Cerebellar cortex (tissue), 1 donor: ENCODE measurements around the gene PLA2G4F.

Source experiments
- DNase-seq: peaks from one replicate; pipeline ENCODE4 v3.0.0-alpha.2; 2015; ENCODE audit warnings: low spot score

Gene PLA2G4F

GRCh38 chr15:42131826-42132806 is 24.3 kb downstream of the PLA2G4F start:
- DNase-seq, result peak; percentile 23

GRCh38 chr15:42131006-42131405 is 25.4 kb downstream of the PLA2G4F start:
- DNase-seq, result no peak

- DNase-seq, result no peak
Observed at GRCh38 chr15:42130246-42130986, 26.0 kb downstream of the PLA2G4F start.

- DNase-seq, result no peak
Observed at GRCh38 chr15:42129364-42129763, 27.1 kb downstream of the PLA2G4F start.

- no peak for DNase-seq
Observed at GRCh38 chr15:42128476-42128875, 28.0 kb downstream of the PLA2G4F start.

- DNase-seq, result no peak
Observed at GRCh38 chr15:42123546-42123945, 32.9 kb downstream of the PLA2G4F start.

GRCh38 chr15:42121682-42122081 is 34.8 kb downstream of the PLA2G4F start:
- no peak for DNase-seq

GRCh38 chr15:42121021-42121420 is 35.4 kb downstream of the PLA2G4F start:
- DNase-seq, result no peak

GRCh38 chr15:42120285-42120684 is 36.2 kb downstream of the PLA2G4F start:
- DNase-seq, result no peak

GRCh38 chr15:42119446-42119760 is 37.0 kb downstream of the PLA2G4F start:
- DNase-seq, result no peak

GRCh38 chr15:42118650-42119445 is 37.6 kb downstream of the PLA2G4F start:
- no peak for DNase-seq

GRCh38 chr15:42111924-42112323 is 44.5 kb downstream of the PLA2G4F start:
- DNase-seq, result no peak

GRCh38 chr15:42110367-42110766 is 46.1 kb downstream of the PLA2G4F start:
- no peak for DNase-seq

- no peak for DNase-seq
Observed at GRCh38 chr15:42108806-42109205, 47.6 kb downstream of the PLA2G4F start.

- DNase-seq, result no peak
Observed at GRCh38 chr15:42108189-42108588, 48.2 kb downstream of the PLA2G4F start.

- no peak for DNase-seq
Observed at GRCh38 chr15:42107473-42107872, 49.0 kb downstream of the PLA2G4F start.

- no peak for DNase-seq
Observed at GRCh38 chr15:42106288-42106687, 50.1 kb downstream of the PLA2G4F start.

- DNase-seq, result no peak
Observed at GRCh38 chr15:42104095-42104891, 52.1 kb downstream of the PLA2G4F start.

- DNase-seq, result no peak
Observed at GRCh38 chr15:42102646-42103235, 53.7 kb downstream of the PLA2G4F start.

GRCh38 chr15:42101861-42102260 is 54.6 kb downstream of the PLA2G4F start:
- no peak for DNase-seq
